ENCODE results near the gene GPR26.

GPR26 gene

DNA sequence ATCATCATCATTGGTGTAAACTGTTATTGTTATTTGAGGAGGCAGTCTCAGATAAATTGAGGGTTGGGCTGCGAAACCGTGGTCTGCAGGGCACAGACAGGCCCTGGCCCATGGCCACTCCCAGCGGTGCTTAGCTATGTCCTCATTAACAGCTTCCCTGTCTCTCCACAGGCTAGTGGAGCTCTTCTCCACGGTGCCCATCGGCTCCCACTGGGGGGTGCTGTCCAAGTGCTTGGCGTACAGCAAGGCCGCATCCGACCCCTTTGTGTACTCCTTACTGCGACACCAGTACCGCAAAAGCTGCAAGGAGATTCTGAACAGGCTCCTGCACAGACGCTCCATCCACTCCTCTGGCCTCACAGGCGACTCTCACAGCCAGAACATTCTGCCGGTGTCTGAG lies 21.6 kb downstream of the GPR26 start:
- H3K9me3 ChIP-seq (ENCODE audit: severe bottlenecking) = peaks cover 2% of the 10 kb centered on the region
- no peak overlapping the region for H3K27ac ChIP-seq
- peak; percentile 30 for DNase-seq
- H3K27me3 ChIP-seq (ENCODE audit: insufficient read depth, low read depth, severe bottlenecking) = peaks cover 95% of the 10 kb centered on the region
- no peaks in the 10 kb centered on the region for H3K36me3 ChIP-seq
- TF ChIP-seq, protein P1, sequence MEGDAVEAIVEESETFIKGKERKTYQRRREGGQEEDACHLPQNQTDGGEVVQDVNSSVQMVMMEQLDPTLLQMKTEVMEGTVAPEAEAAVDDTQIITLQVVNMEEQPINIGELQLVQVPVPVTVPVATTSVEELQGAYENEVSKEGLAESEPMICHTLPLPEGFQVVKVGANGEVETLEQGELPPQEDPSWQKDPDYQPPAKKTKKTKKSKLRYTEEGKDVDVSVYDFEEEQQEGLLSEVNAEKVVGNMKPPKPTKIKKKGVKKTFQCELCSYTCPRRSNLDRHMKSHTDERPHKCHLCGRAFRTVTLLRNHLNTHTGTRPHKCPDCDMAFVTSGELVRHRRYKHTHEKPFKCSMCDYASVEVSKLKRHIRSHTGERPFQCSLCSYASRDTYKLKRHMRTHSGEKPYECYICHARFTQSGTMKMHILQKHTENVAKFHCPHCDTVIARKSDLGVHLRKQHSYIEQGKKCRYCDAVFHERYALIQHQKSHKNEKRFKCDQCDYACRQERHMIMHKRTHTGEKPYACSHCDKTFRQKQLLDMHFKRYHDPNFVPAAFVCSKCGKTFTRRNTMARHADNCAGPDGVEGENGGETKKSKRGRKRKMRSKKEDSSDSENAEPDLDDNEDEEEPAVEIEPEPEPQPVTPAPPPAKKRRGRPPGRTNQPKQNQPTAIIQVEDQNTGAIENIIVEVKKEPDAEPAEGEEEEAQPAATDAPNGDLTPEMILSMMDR (IDR thresholded peaks at IDR 0.05; ENCODE audit: low read depth, low read length) = peak; percentile 33; the same call in 1 of the 2 replicates
- no peak overlapping the region for H3K4me3 ChIP-seq (ENCODE audit: low read depth, low read length)

DNA sequence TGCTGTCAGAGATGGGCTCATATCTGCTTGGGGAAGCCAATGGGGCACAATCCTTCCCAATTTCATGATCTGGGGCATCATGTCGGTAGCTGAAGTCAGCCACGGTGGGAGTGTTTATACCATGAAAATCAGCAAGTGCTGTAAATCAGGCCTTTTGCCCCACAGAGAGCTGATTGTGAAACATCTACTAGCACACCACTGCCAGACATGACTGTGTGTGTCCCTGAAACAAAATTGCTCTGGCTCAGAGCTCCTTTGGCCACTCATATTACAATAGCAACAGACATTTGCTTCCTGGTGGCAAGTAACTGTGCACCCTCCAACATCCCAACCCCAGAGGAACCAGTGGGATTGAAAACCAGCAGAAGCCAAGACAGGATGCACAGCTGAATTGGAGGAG lies 23.7 kb downstream of the GPR26 start:
- DNase-seq = no peak
- TF ChIP-seq, protein P1 (IDR thresholded peaks at IDR 0.05; ENCODE audit: low read depth, low read length) = no peak
- Histone ChIP-seq H3K4me3 (ENCODE audit: low read depth, low read length) (no peak overlapping the region), H3K9me3 (ENCODE audit: severe bottlenecking) (peaks cover 2% of the 10 kb centered on the region), H3K27me3 (ENCODE audit: insufficient read depth, low read depth, severe bottlenecking) (peaks cover 97% of the 10 kb centered on the region), H3K27ac (no peak overlapping the region), H3K36me3 (no peaks in the 10 kb centered on the region)

- Histone ChIP-seq H3K36me3 (no peaks in the 10 kb centered on the region), H3K27ac (no peak overlapping the region), H3K9me3 (ENCODE audit: severe bottlenecking) (no peaks in the 10 kb centered on the region), H3K27me3 (ENCODE audit: insufficient read depth, low read depth, severe bottlenecking) (peaks cover 83% of the 10 kb centered on the region), H3K4me3 (ENCODE audit: low read depth, low read length) (no peak overlapping the region)
- TF ChIP-seq, protein P1 (IDR thresholded peaks at IDR 0.05; ENCODE audit: low read depth, low read length) = 0 out of 2 replicates have a peak, but pooled peaks have one; percentile 2
- DNase-seq = no peak
Measured at GRCh38 chr10:123703195-123703790, 37.1 kb downstream of the GPR26 start.

GRCh38 chr10:123704076-123704475 lies 37.9 kb downstream of the GPR26 start:
- Histone ChIP-seq H3K27ac (no peak overlapping the region), H3K4me3 (ENCODE audit: low read depth, low read length) (no peak overlapping the region), H3K9me3 (ENCODE audit: severe bottlenecking) (no peaks in the 10 kb centered on the region), H3K36me3 (no peaks in the 10 kb centered on the region), H3K27me3 (ENCODE audit: insufficient read depth, low read depth, severe bottlenecking) (peaks cover 80% of the 10 kb centered on the region)
- DNase-seq = no peak
- TF ChIP-seq, protein P1 (IDR thresholded peaks at IDR 0.05; ENCODE audit: low read depth, low read length) = no peak

DNA sequence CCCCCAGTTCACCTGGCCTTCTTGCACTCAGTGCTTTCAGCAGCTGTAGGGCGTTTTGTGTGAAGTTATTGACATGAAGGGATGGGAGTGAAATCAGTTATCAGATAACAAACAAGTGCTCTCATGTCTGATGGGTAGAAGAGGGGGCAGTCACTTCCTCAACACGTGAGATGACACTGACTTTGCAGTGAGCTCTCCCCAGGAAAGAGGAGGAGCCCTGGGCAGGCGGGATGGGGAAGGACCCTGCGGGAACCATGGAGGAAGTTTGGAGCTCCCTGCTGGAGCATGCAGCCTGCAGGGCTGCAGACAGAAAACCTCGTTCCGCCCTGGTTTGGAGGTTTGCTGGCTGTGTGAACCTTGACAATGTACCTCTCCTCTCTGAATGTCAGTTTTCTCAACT lies 38.7 kb downstream of the GPR26 start:
- Histone ChIP-seq H3K4me3 (ENCODE audit: low read depth, low read length) (no peak overlapping the region), H3K9me3 (ENCODE audit: severe bottlenecking) (no peaks in the 10 kb centered on the region), H3K36me3 (no peaks in the 10 kb centered on the region), H3K27ac (no peak overlapping the region), H3K27me3 (ENCODE audit: insufficient read depth, low read depth, severe bottlenecking) (peaks cover 79% of the 10 kb centered on the region)
- DNase-seq = no peak
- TF ChIP-seq, protein P1 (IDR thresholded peaks at IDR 0.05; ENCODE audit: low read depth, low read length) = no peak

GRCh38 chr10:123706236-123706635 lies 40.1 kb downstream of the GPR26 start:
- no peak for DNase-seq
- Histone ChIP-seq H3K27me3 (ENCODE audit: insufficient read depth, low read depth, severe bottlenecking) (peaks cover 83% of the 10 kb centered on the region), H3K36me3 (no peaks in the 10 kb centered on the region), H3K9me3 (ENCODE audit: severe bottlenecking) (no peaks in the 10 kb centered on the region), H3K4me3 (ENCODE audit: low read depth, low read length) (no peak overlapping the region), H3K27ac (no peak overlapping the region)
- TF ChIP-seq, protein P1 (IDR thresholded peaks at IDR 0.05; ENCODE audit: low read depth, low read length) = no peak

Data from WERI-Rb-1 (cell line).